AG04450 (cell line): ENCODE data around the gene SMCO1. TPM values are rescaled to one million over a fixed set of nuclear protein-coding genes. Genes with fewer than 3 reads are reported as not detected.

Experiments used
- CTCF ChIA-PET: fragments of 300-600, 350-600 bp; formaldehyde crosslinking; extraction: SDS; loops from one replicate; lab custom pipeline; 2022; ENCODE audit warnings: antibody characterized with exemption, inconsistent platforms; lab: Charles Lee
- POLR2A ChIA-PET: fragments of 350-600 bp; formaldehyde crosslinking; extraction: SDS; loops from one replicate; lab custom pipeline; 2021; ENCODE audit warnings: antibody characterized with exemption, inconsistent platforms; lab: Yijun Ruan, JAX
- DNase-seq: peaks from one replicate; pipeline ENCODE4 v3.0.0-alpha.2; 2011; ENCODE audit warnings: low read depth, low spot score
- H3K27ac ChIP-seq: one replicate; pipeline ENCODE4 v1.5.1; 2012; ENCODE audit warnings: low read depth, low read length, control low read depth
- H3K27me3 ChIP-seq: one replicate; pipeline ENCODE4 v1.6.0; 2012; ENCODE audit warnings: low read length; ENCODE audit not compliant: control insufficient read depth, insufficient read depth
- H3K4me3 ChIP-seq: 2 replicates; pipeline ENCODE4 v1.5.1; 2011; ENCODE audit warnings: mild to moderate bottlenecking, low read depth, low read length, control low read depth
- H3K9me3 ChIP-seq: 2 replicates; pipeline ENCODE4 v1.5.1; 2012; ENCODE audit warnings: low read length; ENCODE audit not compliant: control insufficient read depth, insufficient read depth
- CTCF ChIP-seq: IDR thresholded peaks from 2 replicates; pipeline ENCODE4 v1.5.1; 2011; ENCODE audit warnings: low read depth, low read length, control low read depth, inconsistent platforms
- polyA plus RNA-seq: library from polyadenylated mRNA; depleted of rRNA; stranded (reverse); fragments of >200 nt; gene quantifications from 2 replicates; pipeline ENCODE4 v1.2.3, GENCODE V29; 2011

The SMCO1 gene
- polyA plus RNA-seq, 1 experiment, result not detected

GRCh38 chr3:196493292-196493691 is 21.9 kb downstream of the SMCO1 start:
- DNase-seq, result no peak

GRCh38 chr3:196492080-196492479 is 23.1 kb downstream of the SMCO1 start:
- Histone ChIP-seq H3K27me3 (no peaks in the 10 kb centered on the region), H3K4me3 (no peak overlapping the region), H3K9me3 (no peaks in the 10 kb centered on the region), H3K27ac (no peak overlapping the region)
- ChIA-PET CTCF (interaction anchor here (1.4 kb wide), 1 partner anchor 37 kb away, joined by 4 read pairs; no protein-coding TSS in a partner anchor), POLR2A (no interaction called here)
- DNase-seq, result no peak
- no peak for TF ChIP-seq CTCF

More at GRCh38 chr3:196493292-196493691, 21.9 kb downstream of the SMCO1 start:
- Histone ChIP-seq H3K4me3 (no peak overlapping the region), H3K9me3 (no peaks in the 10 kb centered on the region), H3K27ac (no peak overlapping the region), H3K27me3 (no peaks in the 10 kb centered on the region)
- POLR2A ChIA-PET, result no interaction called here
- no peak for TF ChIP-seq CTCF
- CTCF ChIA-PET, result interaction anchor here (1.4 kb wide), 1 partner anchor 36 kb away, joined by 4 read pairs; no protein-coding TSS in a partner anchor

- H3K27me3 ChIP-seq, result no peaks in the 10 kb centered on the region
- ChIA-PET CTCF (interaction anchor here (0.7 to 1.1 kb wide), 2 partner anchors 39 to 236 kb away, joined by 3 read pairs; no protein-coding TSS in a partner anchor), POLR2A (no interaction called here)
- no peaks in the 10 kb centered on the region for H3K9me3 ChIP-seq
- no peak overlapping the region for H3K4me3 ChIP-seq
- no peak for TF ChIP-seq CTCF
- H3K27ac ChIP-seq, result no peak overlapping the region
- no peak for DNase-seq
Observed at GRCh38 chr3:196489747-196490146, 25.4 kb downstream of the SMCO1 start.

GRCh38 chr3:196486263-196486662 is 28.9 kb downstream of the SMCO1 start:
- no peak for DNase-seq
- TF ChIP-seq CTCF, result peak; percentile 22; the same call in 1 of the 2 replicates
- CTCF ChIA-PET, result no interaction called here
- Histone ChIP-seq H3K4me3 (no peak overlapping the region), H3K9me3 (no peaks in the 10 kb centered on the region), H3K27me3 (no peaks in the 10 kb centered on the region), H3K27ac (no peak overlapping the region)
- POLR2A ChIA-PET, result interaction anchor here (0.5 kb wide), 1 partner anchor 45 kb away, joined by 11 read pairs; no protein-coding TSS in a partner anchor

- H3K4me3 ChIP-seq, result no peak overlapping the region
- ChIA-PET CTCF (no interaction called here), POLR2A (no interaction called here)
- H3K9me3 ChIP-seq, result no peaks in the 10 kb centered on the region
- no peak for DNase-seq
- no peaks in the 10 kb centered on the region for H3K27me3 ChIP-seq
- no peak overlapping the region for H3K27ac ChIP-seq
- TF ChIP-seq CTCF, result no peak
Observed at GRCh38 chr3:196477678-196478077, 37.5 kb downstream of the SMCO1 start.
